Measurements from ENCODE around the gene ASTN2. TPM values are rescaled to one million over a fixed set of nuclear protein-coding genes. Genes with fewer than 3 reads are reported as not detected.

ASTN2 gene
- total and polyA plus RNA-seq, 3 donors from 2014 or later, result 55.7 to 157 (median 117) TPM

DNA sequence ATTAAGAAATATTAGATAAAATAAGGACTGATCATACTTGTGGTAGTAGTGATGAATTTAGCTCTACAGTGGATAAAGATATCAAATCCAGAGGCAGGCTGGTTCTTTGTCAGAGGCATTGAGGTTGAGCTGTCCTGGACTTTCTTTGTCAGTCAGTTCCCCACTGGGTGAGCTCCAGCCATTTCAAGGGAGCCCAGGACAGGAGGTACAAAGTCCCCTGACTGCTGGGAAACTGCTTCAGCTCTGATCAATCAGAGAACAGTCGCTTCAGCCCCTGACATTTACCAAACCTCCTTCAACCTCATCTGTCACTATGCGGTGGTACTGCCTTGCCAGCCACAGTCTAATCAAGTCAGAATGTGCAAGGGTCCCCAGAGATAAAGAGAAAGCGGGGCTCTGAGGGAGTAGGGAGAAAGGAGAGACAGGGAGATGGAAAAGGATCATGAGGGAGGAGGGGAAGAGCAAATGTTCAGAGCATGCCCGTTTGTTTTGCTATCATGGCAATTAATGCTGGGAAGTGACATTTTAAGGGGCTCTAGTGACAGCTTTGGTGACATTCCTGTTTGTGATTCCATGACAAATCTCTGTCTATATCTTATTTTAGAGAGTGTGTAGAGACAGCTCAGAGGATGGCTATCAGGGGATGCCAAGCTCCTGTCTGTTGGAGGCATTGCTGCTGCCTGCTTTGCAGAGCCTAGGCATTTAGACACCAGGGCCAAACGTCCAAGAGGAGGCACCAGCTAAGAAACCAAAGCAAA is 223.2 kb downstream of the ASTN2 start:
- intact Hi-C loops (cut with DNase I; ENCODE audit: low total_unique reads), result no loop called here
- Histone ChIP-seq H3K27ac (no peak overlapping the region), H3K27me3 (no peaks in the 10 kb centered on the region), H3K36me3 (ENCODE audit: low read depth, missing control alignments) (no peaks in the 10 kb centered on the region), H3K4me3 (no peak overlapping the region), H3K9me3 (no peaks in the 10 kb centered on the region), H3K4me1 (no peaks in the 10 kb centered on the region)
- TF ChIP-seq POLR2A (IDR thresholded peaks at IDR 0.05), result no peak
- TF ChIP-seq, protein P1, sequence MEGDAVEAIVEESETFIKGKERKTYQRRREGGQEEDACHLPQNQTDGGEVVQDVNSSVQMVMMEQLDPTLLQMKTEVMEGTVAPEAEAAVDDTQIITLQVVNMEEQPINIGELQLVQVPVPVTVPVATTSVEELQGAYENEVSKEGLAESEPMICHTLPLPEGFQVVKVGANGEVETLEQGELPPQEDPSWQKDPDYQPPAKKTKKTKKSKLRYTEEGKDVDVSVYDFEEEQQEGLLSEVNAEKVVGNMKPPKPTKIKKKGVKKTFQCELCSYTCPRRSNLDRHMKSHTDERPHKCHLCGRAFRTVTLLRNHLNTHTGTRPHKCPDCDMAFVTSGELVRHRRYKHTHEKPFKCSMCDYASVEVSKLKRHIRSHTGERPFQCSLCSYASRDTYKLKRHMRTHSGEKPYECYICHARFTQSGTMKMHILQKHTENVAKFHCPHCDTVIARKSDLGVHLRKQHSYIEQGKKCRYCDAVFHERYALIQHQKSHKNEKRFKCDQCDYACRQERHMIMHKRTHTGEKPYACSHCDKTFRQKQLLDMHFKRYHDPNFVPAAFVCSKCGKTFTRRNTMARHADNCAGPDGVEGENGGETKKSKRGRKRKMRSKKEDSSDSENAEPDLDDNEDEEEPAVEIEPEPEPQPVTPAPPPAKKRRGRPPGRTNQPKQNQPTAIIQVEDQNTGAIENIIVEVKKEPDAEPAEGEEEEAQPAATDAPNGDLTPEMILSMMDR (IDR thresholded peaks at IDR 0.05), result no peak
- DNase-seq, result no peak
- 54% methylated on average over 5 of the region's 5 CpGs for WGBS, 2 donors

DNA sequence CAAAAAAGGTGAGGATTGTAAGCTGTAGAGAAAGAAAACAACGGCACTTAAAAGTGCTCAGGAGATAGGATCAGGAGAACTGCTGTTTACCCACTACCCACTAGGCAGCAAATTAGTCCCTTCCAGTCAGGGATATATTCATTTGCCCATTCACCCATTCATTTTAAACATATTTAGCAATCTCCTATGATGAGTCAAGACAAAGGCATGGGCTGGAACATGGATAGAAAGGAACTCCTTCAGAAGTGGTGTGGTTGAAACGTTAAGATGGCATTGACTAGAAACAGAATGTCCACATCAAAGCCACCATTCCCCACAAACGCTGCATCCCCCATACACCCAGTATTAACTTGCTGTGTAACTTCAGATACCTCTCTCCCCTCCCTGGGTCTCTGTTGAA is 225.7 kb downstream of the ASTN2 start:
- H3K9me3 ChIP-seq, result no peaks in the 10 kb centered on the region
- no peaks in the 10 kb centered on the region for H3K36me3 ChIP-seq (ENCODE audit: low read depth, missing control alignments)
- intact Hi-C loops (cut with DNase I; ENCODE audit: low total_unique reads), result no loop called here
- no peak for TF ChIP-seq POLR2A (IDR thresholded peaks at IDR 0.05)
- TF ChIP-seq, protein P1 (IDR thresholded peaks at IDR 0.05), result no peak
- H3K4me3 ChIP-seq, result no peak overlapping the region
- 77 to 79% methylated on average over 3 of the region's 3 CpGs for WGBS, 2 donors
- H3K27me3 ChIP-seq, result no peaks in the 10 kb centered on the region
- no peaks in the 10 kb centered on the region for H3K4me1 ChIP-seq
- H3K27ac ChIP-seq, result no peak overlapping the region
- no peak for DNase-seq

DNA sequence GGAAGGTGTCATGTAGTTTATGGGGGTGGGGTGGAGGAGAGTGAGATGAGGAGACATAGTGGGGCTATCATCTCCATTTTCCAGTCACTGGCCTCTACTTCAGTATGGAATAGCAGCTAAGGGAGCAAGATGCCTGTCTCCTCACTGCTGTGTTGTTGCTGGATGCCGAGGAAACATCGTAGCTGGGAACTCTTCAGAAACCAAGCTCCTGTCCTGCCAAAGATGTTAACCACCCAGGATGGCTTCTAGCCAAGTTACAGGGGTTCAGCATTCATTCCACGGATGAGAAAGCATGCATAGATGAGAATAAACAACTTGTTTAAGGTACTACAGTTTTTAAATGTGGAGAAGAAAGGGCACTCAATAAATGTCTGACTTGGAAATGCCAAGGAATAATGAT is 226.5 kb downstream of the ASTN2 start:
- no peaks in the 10 kb centered on the region for H3K36me3 ChIP-seq (ENCODE audit: low read depth, missing control alignments)
- no peaks in the 10 kb centered on the region for H3K27me3 ChIP-seq
- intact Hi-C loops (cut with DNase I; ENCODE audit: low total_unique reads), result no loop called here
- WGBS, 2 donors, result 66 to 79% methylated on average over 3 of the region's 3 CpGs
- H3K9me3 ChIP-seq, result no peaks in the 10 kb centered on the region
- no peak for TF ChIP-seq POLR2A (IDR thresholded peaks at IDR 0.05)
- TF ChIP-seq, protein P1 (IDR thresholded peaks at IDR 0.05), result no peak
- no peak for DNase-seq
- H3K4me1 ChIP-seq, result no peaks in the 10 kb centered on the region
- H3K4me3 ChIP-seq, result no peak overlapping the region
- no peak overlapping the region for H3K27ac ChIP-seq

DNA sequence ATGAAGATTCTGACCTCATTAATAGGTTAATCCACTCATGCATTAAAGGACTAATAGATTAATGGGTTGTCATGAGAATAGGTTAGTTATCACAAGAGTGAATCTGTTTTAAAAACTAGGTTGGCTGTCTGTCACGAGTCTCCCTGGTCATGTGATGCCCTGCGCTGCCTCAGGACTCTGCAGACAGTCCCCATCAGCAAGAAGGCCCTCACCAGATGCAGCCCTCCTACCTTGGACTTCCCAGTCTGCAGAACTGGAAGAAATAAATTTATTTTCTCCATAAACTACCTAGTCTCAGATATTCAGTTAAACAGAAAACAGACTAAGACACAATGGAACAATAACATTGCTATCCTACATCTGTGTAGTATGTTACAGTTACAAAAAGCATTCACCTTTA is 227.4 kb downstream of the ASTN2 start:
- Histone ChIP-seq H3K4me1 (no peaks in the 10 kb centered on the region), H3K36me3 (ENCODE audit: low read depth, missing control alignments) (no peaks in the 10 kb centered on the region), H3K27ac (no peak overlapping the region), H3K9me3 (no peaks in the 10 kb centered on the region), H3K27me3 (no peaks in the 10 kb centered on the region), H3K4me3 (no peak overlapping the region)
- 86 to 93% methylated on average over 2 of the region's 2 CpGs for WGBS, 2 donors
- intact Hi-C loops (cut with DNase I; ENCODE audit: low total_unique reads), result no loop called here
- no peak for DNase-seq
- TF ChIP-seq, protein P1 (IDR thresholded peaks at IDR 0.05), result no peak
- TF ChIP-seq POLR2A (IDR thresholded peaks at IDR 0.05), result no peak

DNA sequence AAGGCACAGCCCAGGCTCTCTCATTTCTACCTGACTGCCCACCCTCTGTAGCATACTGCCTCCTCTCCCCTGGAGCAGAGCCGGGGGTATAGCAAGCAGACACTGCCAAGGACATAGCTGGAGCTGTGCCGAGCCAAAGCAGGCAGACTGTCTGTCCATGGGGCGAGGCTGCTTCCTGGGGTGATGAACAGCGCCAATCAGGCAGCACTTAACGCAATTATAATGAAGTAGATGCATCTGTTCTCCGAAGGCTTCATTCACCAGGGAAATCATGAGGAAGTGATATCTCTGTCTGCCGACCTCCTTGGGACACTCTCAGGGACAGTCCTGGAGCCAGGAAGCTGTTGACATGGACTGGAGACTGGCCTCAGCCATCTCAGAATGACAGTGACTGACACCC is 230.7 kb downstream of the ASTN2 start:
- 68 to 93% methylated on average over 5 to 7 of the region's 7 CpGs for WGBS, 2 donors
- TF ChIP-seq, protein P1 (IDR thresholded peaks at IDR 0.05), result no peak
- no peak for TF ChIP-seq POLR2A (IDR thresholded peaks at IDR 0.05)
- H3K9me3 ChIP-seq, result no peaks in the 10 kb centered on the region
- no peaks in the 10 kb centered on the region for H3K27me3 ChIP-seq
- DNase-seq, result no peak
- no peaks in the 10 kb centered on the region for H3K36me3 ChIP-seq (ENCODE audit: low read depth, missing control alignments)
- intact Hi-C loops (cut with DNase I; ENCODE audit: low total_unique reads), result no loop called here
- H3K4me1 ChIP-seq, result no peaks in the 10 kb centered on the region
- no peak overlapping the region for H3K27ac ChIP-seq
- no peak overlapping the region for H3K4me3 ChIP-seq

All from testis (tissue), 3 donors.